HepG2 (cell line): ENCODE results near the gene WDR70. TPM values are rescaled to one million over a fixed set of nuclear protein-coding genes. Genes with fewer than 3 reads are reported as not detected.

ENCODE experiments used
- ATAC-seq: fragments of 200-7000 bp; cut with Tn5 transposase; 3 replicates; pipeline ENCODE4 v1.9.1; 2020; ENCODE audit warnings: mild to moderate bottlenecking, moderate library complexity
- BruUV-seq: library from RNA; stranded (reverse); fragments of 400-500 nt; replicated peaks from 2 replicates; lab custom pipeline; 2021; lab: Mats Ljungman, UMichigan
- CTCF ChIA-PET: fragments of 300-600 bp; formaldehyde crosslinking; extraction: SDS; loops from one replicate; lab custom pipeline; 2021; ENCODE audit warnings: low total read pairs, inconsistent platforms, low intra/inter-chr PET ratio; lab: Yijun Ruan, JAX
- POLR2A ChIA-PET: fragments of 350-600 bp; sonication (Branson Sonifier 250); formaldehyde crosslinking; loops from one replicate; lab custom pipeline; 2020; ENCODE audit warnings: antibody characterized with exemption, inconsistent platforms; lab: Yijun Ruan, JAX
- DNase-seq: peaks from one replicate; pipeline ENCODE4 v3.0.0-alpha.2; 2015; ENCODE audit warnings: low spot score
- FAIRE-seq: peaks from 3 replicates; lab custom pipeline; 2011; peaks lifted over from hg19 to GRCh38; lab: Jason Lieb, UNC
- H2AFZ ChIP-seq: one replicate; pipeline ENCODE4 v1.6.1; 2011; ENCODE audit warnings: low read length, inconsistent platforms
- H3K27ac ChIP-seq: fragments of 300-600 bp; 3 replicates; pipeline ENCODE4 v1.8.0; 2011; ENCODE audit warnings: mixed run types, mild to moderate bottlenecking, mixed read lengths, low read length, inconsistent platforms; ENCODE audit not compliant: insufficient read depth; ENCODE audit errors: extremely low read length
- H3K27me3 ChIP-seq, 2 experiments: fragments of 200-600 bp in 1 of 2; 2 replicates in 1 of 2; 3 replicates in 1 of 2; pipeline versions ENCODE4 v1.6.0 to v1.8.0; 2011; ENCODE audit warnings: low read length in 2 of 2, mild to moderate bottlenecking in 2 of 2, moderate library complexity in 2 of 2, inconsistent platforms in 1 of 2; ENCODE audit not compliant: insufficient read depth in 2 of 2, control insufficient read depth in 1 of 2
- H3K36me3 ChIP-seq, 2 experiments: fragments of 200-600 bp in 1 of 2; replicated peaks in 1 of 2; 2 replicates in 1 of 2; 3 replicates in 1 of 2; pipeline versions ENCODE4 v1.5.1 to v1.8.0; 2011; ENCODE audit warnings: low read length in 2 of 2, inconsistent platforms in 1 of 2; ENCODE audit not compliant: insufficient read depth in 2 of 2, control insufficient read depth in 1 of 2
- H3K4me1 ChIP-seq: 2 replicates; pipeline ENCODE4 v1.5.1; 2012; ENCODE audit warnings: low read length, inconsistent platforms; ENCODE audit not compliant: insufficient read depth
- H3K4me2 ChIP-seq: 2 replicates; pipeline ENCODE4 v1.6.0; 2011; ENCODE audit warnings: low read depth, low read length, inconsistent platforms
- H3K4me3 ChIP-seq, 3 experiments: fragments of 200-600 bp in 1 of 3; sonication (generic), shearing (Covaris generic) in 1 of 3; replicated peaks in 1 of 3; 2 replicates each; pipeline ENCODE4 v1.5.1; 2011 to 2016; ENCODE audit warnings: low read length in 3 of 3, inconsistent platforms in 2 of 3, low read depth in 2 of 3, mild to moderate bottlenecking in 2 of 3, control low read depth in 1 of 3, mixed read lengths in 1 of 3; ENCODE audit not compliant: insufficient read depth in 1 of 3
- H3K79me2 ChIP-seq: one replicate; pipeline ENCODE4 v1.6.1; 2011; ENCODE audit warnings: low read length, inconsistent platforms; ENCODE audit not compliant: insufficient read depth
- H3K9ac ChIP-seq: 2 replicates; pipeline ENCODE4 v1.6.0; 2011; ENCODE audit warnings: mild to moderate bottlenecking, low read depth, low read length, inconsistent platforms; ENCODE audit not compliant: insufficient read depth
- H3K9me3 ChIP-seq: 2 replicates; pipeline ENCODE4 v1.5.1; 2012; ENCODE audit warnings: mild to moderate bottlenecking, low read length
- H4K20me1 ChIP-seq: 2 replicates; pipeline ENCODE4 v1.6.0; 2011; ENCODE audit warnings: inconsistent platforms, mild to moderate bottlenecking, low read length, moderate library complexity; ENCODE audit not compliant: insufficient read depth
- ARNTL ChIP-seq: sonication (generic); formaldehyde crosslinking; IDR thresholded peaks from 2 replicates; pipeline ENCODE4 v1.4.0; 2020; ENCODE audit warnings: mild to moderate bottlenecking, missing genetic modification reagents
- CREBL2 ChIP-seq: sonication (generic); formaldehyde crosslinking; IDR thresholded peaks from 2 replicates; pipeline ENCODE4 v1.8.1; 2023; ENCODE audit warnings: missing genetic modification reagents, mild to moderate bottlenecking, borderline replicate concordance
- DDIT3 ChIP-seq: sonication (generic); formaldehyde crosslinking; IDR thresholded peaks from 2 replicates; pipeline ENCODE4 v1.4.0; 2020; ENCODE audit warnings: mild to moderate bottlenecking, missing genetic modification reagents
- ZBED4 ChIP-seq: sonication (generic); formaldehyde crosslinking; IDR thresholded peaks from 2 replicates; pipeline ENCODE4 v1.4.0; 2020; ENCODE audit warnings: missing genetic modification reagents, borderline replicate concordance
- ZNF253 ChIP-seq: sonication (generic); formaldehyde crosslinking; IDR thresholded peaks from 2 replicates; pipeline ENCODE4 v1.8.0; 2022; ENCODE audit warnings: mild to moderate bottlenecking, missing genetic modification reagents, borderline replicate concordance
- ZNF260 ChIP-seq: sonication (generic); formaldehyde crosslinking; IDR thresholded peaks from 2 replicates; pipeline ENCODE4 v1.4.0; 2020; ENCODE audit warnings: missing genetic modification reagents, low read depth, mild to moderate bottlenecking, borderline replicate concordance
- WGBS: methylation state at CpG from one replicate; pipeline ENCODE4 v1.1.6; 2017; ENCODE audit warnings: low lambda C conversion rate; 5-methylcytosine and 5-hydroxymethylcytosine counted together
- in situ Hi-C: cut with HindIII; loops from 2 replicates; pipeline ENCODE4 v1.10.0; 2017; ENCODE audit warnings: low pct_unique_long_range_greater_than_20kb; ENCODE audit not compliant: extremely low pct_ligation_motif_present
- intact Hi-C: fragments of 100-400 bp; cut with micrococcal nuclease; formaldehyde crosslinking; loops from one replicate; pipeline ENCODE4 v1.10.0; 2022; ENCODE audit not compliant: unreplicated experiment
- polyA plus RNA-seq, 8 experiments: library from polyadenylated mRNA; depleted of rRNA in 3 of 8; stranded (reverse) in 7 of 8; unstranded in 1 of 8; fragments of >200 nt; fragmentation: Illumina TruSeq in 4 of 8; extraction: Trizol in 4 of 8; gene quantifications; 2 replicates each; pipeline versions ENCODE4 v1.2.1 to v1.2.3, GENCODE V29; 2011 to 2016; ENCODE audit warnings: low read depth in 4 of 8, missing spikeins in 1 of 8, mixed read lengths in 1 of 8; ENCODE audit not compliant: insufficient read depth in 1 of 8
- total RNA-seq, 5 experiments: library from RNA; depleted of rRNA; stranded (reverse); fragments of >200 nt; fragmentation: Illumina TruSeq; extraction: Trizol; gene quantifications; 2 replicates each; pipeline ENCODE4 v1.2.3, GENCODE V29; 2016; ENCODE audit warnings: low read depth in 1 of 5
- TF ChIP-seq, protein P1 (sequence below): sonication (generic); formaldehyde crosslinking; IDR thresholded peaks from 2 replicates; pipeline ENCODE4 v1.8.1; 2023; ENCODE audit warnings: mild to moderate bottlenecking, missing genetic modification reagents, borderline replicate concordance
- TF ChIP-seq, protein P2 (sequence below): sonication (generic); formaldehyde crosslinking; conservative IDR thresholded peaks from 2 replicates; pipeline ENCODE4 v1.8.0; 2022; ENCODE audit warnings: missing genetic modification reagents

Gene WDR70
- total and polyA plus RNA-seq, 2 of the 13 experiments (the other 11 are each of a cell fraction or from before 2014, with no cell fraction given) = 14.6 to 30.6 TPM

DNA sequence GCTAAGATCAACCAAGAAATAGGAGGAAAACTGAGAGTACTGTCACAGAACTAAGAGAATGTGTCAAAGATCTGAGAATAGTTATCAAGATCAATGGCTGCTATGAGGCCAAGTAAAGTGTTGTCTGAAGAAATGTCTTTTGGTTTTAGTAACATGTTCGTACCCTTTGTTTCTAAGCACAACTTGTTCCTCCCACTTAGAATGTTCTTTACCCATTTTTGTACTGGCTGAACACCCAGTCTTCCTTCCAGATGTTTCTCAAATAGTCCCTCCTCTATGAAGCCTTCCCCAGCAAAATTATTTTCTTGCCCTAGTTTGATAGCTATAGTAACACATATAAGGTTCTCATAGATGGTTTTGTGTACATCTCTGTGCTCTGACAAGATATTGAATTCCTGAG lies 191.5 kb downstream of the WDR70 start (continued):
- TF ChIP-seq, protein P1, sequence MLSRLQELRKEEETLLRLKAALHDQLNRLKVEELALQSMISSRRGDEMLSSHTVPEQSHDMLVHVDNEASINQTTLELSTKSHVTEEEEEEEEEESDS = no peak
- TF ChIP-seq, protein P2, sequence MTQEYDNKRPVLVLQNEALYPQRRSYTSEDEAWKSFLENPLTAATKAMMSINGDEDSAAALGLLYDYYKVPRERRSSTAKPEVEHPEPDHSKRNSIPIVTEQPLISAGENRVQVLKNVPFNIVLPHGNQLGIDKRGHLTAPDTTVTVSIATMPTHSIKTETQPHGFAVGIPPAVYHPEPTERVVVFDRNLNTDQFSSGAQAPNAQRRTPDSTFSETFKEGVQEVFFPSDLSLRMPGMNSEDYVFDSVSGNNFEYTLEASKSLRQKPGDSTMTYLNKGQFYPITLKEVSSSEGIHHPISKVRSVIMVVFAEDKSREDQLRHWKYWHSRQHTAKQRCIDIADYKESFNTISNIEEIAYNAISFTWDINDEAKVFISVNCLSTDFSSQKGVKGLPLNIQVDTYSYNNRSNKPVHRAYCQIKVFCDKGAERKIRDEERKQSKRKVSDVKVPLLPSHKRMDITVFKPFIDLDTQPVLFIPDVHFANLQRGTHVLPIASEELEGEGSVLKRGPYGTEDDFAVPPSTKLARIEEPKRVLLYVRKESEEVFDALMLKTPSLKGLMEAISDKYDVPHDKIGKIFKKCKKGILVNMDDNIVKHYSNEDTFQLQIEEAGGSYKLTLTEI = no peak

DNA sequence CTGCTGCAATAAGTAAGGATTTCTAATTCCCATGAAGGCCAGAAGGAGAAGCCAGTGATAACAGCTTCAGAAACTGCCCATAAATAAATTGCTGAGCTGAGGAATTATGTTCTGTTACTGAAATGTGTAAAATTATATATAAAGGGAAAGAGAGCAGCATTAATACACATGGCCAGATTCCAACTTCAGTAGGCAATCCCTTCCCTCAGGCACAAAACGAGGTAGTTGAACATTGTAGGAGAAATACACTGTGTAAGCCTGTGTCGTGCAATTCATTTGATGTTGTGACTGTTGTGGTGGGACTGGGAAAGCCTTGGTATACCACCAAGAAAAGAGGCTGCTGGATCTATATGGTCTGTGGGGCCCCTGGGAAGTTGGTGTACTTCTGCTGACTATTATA lies 192.9 kb downstream of the WDR70 start:
- WGBS = 94% methylated on average over 2 of the region's 2 CpGs
- CTCF ChIA-PET = no interaction called here
- H3K9ac ChIP-seq = no peak overlapping the region
- TF ChIP-seq ZBED4 (CRISPR knock-in tag) (no peak), ZNF260 (no peak), ZNF253 (CRISPR knock-in tag) (no peak), DDIT3 (CRISPR knock-in tag) (no peak), CREBL2 (CRISPR knock-in tag) (no peak), ARNTL (no peak)

More for the DNA sequence above, 192.9 kb downstream of the WDR70 start:
- DNase-seq = no peak
- in situ Hi-C loops = no loop called here
- ATAC-seq = no peak
- Histone ChIP-seq H3K9me3 (no peaks in the 10 kb centered on the region), H3K79me2 (no peaks in the 10 kb centered on the region), H3K4me3 (no peak overlapping the region), H3K36me3 (no peaks in the 10 kb centered on the region), H3K27ac (no peak overlapping the region), H4K20me1 (no peaks in the 10 kb centered on the region), H3K27me3 (no peaks in the 10 kb centered on the region), H3K4me2 (no peak overlapping the region), H3K4me1 (peaks cover 17% of the 10 kb centered on the region), H2AFZ (no peak overlapping the region)
- POLR2A ChIA-PET = no interaction called here
- FAIRE-seq = no peak
- intact Hi-C loops = no loop called here
- BruUV-seq = no TSS peak
